IMR-90 (cell line): ENCODE measurements around the gene PAPPA.

Experiments
- MAFK ChIP-seq: IDR thresholded peaks from 2 replicates; pipeline ENCODE4 v1.6.1; 2012; ENCODE audit warnings: low read depth, low read length, improper control_type of control experiment
- MAZ ChIP-seq: IDR thresholded peaks from 2 replicates; pipeline ENCODE4 v1.6.1; 2012; ENCODE audit warnings: low read depth, mild to moderate bottlenecking, low read length, improper control_type of control experiment, moderate library complexity, borderline replicate concordance
- POLR2A ChIP-seq: IDR thresholded peaks from 2 replicates; pipeline ENCODE4 v1.6.1; 2012; ENCODE audit warnings: mild to moderate bottlenecking, low read depth, low read length
- RAD21 ChIP-seq: IDR thresholded peaks from 2 replicates; pipeline ENCODE4 v1.6.1; 2012; ENCODE audit warnings: low read length, improper control_type of control experiment
- RCOR1 ChIP-seq: IDR thresholded peaks from 2 replicates; pipeline ENCODE4 v1.6.1; 2012; ENCODE audit warnings: mild to moderate bottlenecking, low read length, improper control_type of control experiment; ENCODE audit not compliant: insufficient replicate concordance
- TF ChIP-seq, protein P1 (sequence below): conservative IDR thresholded peaks from 2 replicates; pipeline ENCODE4 v1.5.1; 2012; ENCODE audit warnings: mild to moderate bottlenecking, low read depth, low read length, improper control_type of control experiment
- TF ChIP-seq, protein P2 (sequence below): fragments of 150-350 bp; IDR thresholded peaks from 2 replicates; pipeline ENCODE4 v1.6.1; 2017; ENCODE audit warnings: mild to moderate bottlenecking, antibody characterized with exemption, low read length, low read depth

DNA sequence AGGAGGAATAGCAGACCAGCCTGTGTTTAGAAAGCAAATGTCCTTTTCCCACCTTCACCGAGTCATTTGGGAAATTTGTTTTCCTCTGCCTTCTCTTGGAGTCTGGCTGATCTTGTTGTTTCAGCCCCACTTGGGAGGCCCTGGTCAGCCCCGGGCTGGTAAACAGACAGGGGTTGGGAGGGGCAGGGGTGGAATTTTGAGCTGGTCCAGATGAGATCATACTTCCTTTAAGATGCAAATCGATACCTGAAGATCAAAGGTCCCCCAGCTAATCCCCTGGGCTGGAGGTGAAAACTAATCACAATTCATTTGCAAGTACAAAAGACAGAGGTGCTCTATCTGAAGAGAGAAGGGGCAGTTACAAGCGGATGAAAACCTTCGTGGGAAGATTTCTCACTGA is 118.4 kb downstream of the PAPPA start:
- TF ChIP-seq, protein P1, sequence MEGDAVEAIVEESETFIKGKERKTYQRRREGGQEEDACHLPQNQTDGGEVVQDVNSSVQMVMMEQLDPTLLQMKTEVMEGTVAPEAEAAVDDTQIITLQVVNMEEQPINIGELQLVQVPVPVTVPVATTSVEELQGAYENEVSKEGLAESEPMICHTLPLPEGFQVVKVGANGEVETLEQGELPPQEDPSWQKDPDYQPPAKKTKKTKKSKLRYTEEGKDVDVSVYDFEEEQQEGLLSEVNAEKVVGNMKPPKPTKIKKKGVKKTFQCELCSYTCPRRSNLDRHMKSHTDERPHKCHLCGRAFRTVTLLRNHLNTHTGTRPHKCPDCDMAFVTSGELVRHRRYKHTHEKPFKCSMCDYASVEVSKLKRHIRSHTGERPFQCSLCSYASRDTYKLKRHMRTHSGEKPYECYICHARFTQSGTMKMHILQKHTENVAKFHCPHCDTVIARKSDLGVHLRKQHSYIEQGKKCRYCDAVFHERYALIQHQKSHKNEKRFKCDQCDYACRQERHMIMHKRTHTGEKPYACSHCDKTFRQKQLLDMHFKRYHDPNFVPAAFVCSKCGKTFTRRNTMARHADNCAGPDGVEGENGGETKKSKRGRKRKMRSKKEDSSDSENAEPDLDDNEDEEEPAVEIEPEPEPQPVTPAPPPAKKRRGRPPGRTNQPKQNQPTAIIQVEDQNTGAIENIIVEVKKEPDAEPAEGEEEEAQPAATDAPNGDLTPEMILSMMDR: no peak
- TF ChIP-seq, protein P2, sequence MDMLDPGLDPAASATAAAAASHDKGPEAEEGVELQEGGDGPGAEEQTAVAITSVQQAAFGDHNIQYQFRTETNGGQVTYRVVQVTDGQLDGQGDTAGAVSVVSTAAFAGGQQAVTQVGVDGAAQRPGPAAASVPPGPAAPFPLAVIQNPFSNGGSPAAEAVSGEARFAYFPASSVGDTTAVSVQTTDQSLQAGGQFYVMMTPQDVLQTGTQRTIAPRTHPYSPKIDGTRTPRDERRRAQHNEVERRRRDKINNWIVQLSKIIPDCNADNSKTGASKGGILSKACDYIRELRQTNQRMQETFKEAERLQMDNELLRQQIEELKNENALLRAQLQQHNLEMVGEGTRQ: no peak
- no peak for TF ChIP-seq MAFK
- no peak for TF ChIP-seq POLR2A
- no peak for TF ChIP-seq RAD21
- TF ChIP-seq RCOR1: no peak
- TF ChIP-seq MAZ: no peak
